Measurements from ENCODE around the gene ZNF441.

The ZNF441 gene

DNA sequence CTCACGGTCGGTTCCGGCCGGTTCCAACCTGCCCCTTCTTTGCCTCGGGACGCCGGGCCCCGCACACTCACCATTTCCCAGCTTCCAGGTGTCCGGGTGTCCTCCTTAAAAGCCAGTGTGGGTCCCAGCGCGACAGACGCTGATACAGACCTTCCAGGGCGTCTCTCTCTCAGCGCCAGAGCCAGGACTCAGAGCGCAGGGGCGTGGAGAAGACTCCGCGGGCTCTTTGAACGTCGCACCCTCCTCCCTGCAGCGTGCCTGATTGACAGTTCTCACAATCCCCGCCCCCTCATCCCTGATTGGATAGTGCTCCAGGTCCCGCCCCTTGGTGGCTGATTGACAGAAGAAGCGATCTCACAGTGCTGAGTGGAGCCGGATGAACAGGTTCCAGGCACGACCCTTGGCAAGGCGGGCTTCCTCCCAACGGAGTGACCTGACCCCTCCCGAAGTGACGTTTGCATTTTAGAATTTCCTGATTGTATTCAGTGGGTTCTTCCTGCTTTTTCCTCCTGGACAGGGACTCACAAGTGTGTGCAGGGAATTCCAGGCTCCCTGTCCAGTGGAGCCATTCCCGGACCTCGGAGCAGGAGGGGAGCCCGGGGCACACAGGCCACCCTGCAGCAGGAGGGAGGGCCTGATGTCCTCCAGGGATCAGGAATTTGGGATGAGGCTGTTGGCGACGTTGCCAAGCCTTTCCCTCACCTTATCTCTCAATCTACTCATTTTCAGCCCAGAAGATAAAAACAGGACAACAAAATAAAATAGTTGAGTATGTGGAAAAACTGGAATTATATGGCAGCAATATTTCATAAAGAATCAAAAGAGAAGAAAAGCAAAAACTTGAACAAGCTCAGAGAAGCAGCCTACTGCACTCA lies 27.8 kb upstream of the ZNF441 start, which contains the start of gene ZNF823 (continued):
- TF ChIP-seq, protein P1, sequence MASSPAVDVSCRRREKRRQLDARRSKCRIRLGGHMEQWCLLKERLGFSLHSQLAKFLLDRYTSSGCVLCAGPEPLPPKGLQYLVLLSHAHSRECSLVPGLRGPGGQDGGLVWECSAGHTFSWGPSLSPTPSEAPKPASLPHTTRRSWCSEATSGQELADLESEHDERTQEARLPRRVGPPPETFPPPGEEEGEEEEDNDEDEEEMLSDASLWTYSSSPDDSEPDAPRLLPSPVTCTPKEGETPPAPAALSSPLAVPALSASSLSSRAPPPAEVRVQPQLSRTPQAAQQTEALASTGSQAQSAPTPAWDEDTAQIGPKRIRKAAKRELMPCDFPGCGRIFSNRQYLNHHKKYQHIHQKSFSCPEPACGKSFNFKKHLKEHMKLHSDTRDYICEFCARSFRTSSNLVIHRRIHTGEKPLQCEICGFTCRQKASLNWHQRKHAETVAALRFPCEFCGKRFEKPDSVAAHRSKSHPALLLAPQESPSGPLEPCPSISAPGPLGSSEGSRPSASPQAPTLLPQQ (tag by site-specific recombination; IDR thresholded peaks at IDR 0.05): peak; percentile 98
- TF ChIP-seq GLIS1 (tag by site-specific recombination; IDR thresholded peaks at IDR 0.05) (peak; percentile 42; the same call in 1 of the 2 replicates), ZNF48 (tag by site-specific recombination; IDR thresholded peaks at IDR 0.05) (no peak), SP3 (tag by site-specific recombination; IDR thresholded peaks at IDR 0.05) (peak; percentile 89), ZNF37A (tag by site-specific recombination; IDR thresholded peaks at IDR 0.05) (0 out of 2 replicates have a peak, but pooled peaks have one; percentile 11), ZNF518A (tag by site-specific recombination; conservative IDR thresholded peaks at IDR 0.05; ENCODE audit: low read depth) (peak; percentile 78), ZBTB20 (tag by site-specific recombination; IDR thresholded peaks at IDR 0.05) (peak; percentile 75), ZNF280D (tag by site-specific recombination; IDR thresholded peaks at IDR 0.05) (no peak), ZBTB26 (tag by site-specific recombination; optimal IDR thresholded peaks at IDR 0.05) (peak; percentile 31), MZF1 (tag by site-specific recombination; IDR thresholded peaks at IDR 0.05; ENCODE audit: borderline replicate concordance) (0 out of 2 replicates have a peak, but pooled peaks have one; percentile 36), ZNF221 (tag by site-specific recombination; IDR thresholded peaks at IDR 0.05; ENCODE audit: borderline replicate concordance) (no peak), ZNF704 (tag by site-specific recombination; IDR thresholded peaks at IDR 0.05) (no peak), ZBTB17 (tag by site-specific recombination; IDR thresholded peaks at IDR 0.05) (peak; percentile 66), ZNF621 (tag by site-specific recombination; IDR thresholded peaks at IDR 0.05) (no peak), ZNF629 (tag by site-specific recombination; IDR thresholded peaks at IDR 0.05) (peak; percentile 65), ZNF324 (tag by site-specific recombination; IDR thresholded peaks at IDR 0.05) (no peak), ZXDB (tag by site-specific recombination; IDR thresholded peaks at IDR 0.05) (peak; percentile 82), ZSCAN30 (tag by site-specific recombination; IDR thresholded peaks at IDR 0.05) (peak; percentile 74; the same call in 1 of the 2 replicates), ZNF521 (tag by site-specific recombination; IDR thresholded peaks at IDR 0.05) (no peak), ZNF670 (tag by site-specific recombination; IDR thresholded peaks at IDR 0.05; ENCODE audit: low read depth) (no peak), EGR2 (tag by site-specific recombination; IDR thresholded peaks at IDR 0.05; ENCODE audit: low read depth) (0 out of 2 replicates have a peak, but pooled peaks have one; percentile 21), ZNF501 (tag by site-specific recombination; IDR thresholded peaks at IDR 0.05) (no peak; the same call in 1 of the 2 replicates), ZNF660 (tag by site-specific recombination; IDR thresholded peaks at IDR 0.05) (no peak), ZNF391 (tag by site-specific recombination; IDR thresholded peaks at IDR 0.05; ENCODE audit: borderline replicate concordance, low read depth) (0 out of 2 replicates have a peak, but pooled peaks have one; percentile 20), TCF7L2 (IDR thresholded peaks at IDR 0.05; ENCODE audit: borderline replicate concordance, low read depth, low read length) (peak; percentile 98)
- TF ChIP-seq, protein P2, sequence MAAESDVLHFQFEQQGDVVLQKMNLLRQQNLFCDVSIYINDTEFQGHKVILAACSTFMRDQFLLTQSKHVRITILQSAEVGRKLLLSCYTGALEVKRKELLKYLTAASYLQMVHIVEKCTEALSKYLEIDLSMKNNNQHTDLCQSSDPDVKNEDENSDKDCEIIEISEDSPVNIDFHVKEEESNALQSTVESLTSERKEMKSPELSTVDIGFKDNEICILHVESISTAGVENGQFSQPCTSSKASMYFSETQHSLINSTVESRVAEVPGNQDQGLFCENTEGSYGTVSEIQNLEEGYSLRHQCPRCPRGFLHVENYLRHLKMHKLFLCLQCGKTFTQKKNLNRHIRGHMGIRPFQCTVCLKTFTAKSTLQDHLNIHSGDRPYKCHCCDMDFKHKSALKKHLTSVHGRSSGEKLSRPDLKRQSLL (tag by site-specific recombination; IDR thresholded peaks at IDR 0.05): peak; percentile 85

Data from HEK293 (cell line).